Measurements from ENCODE around the gene FMN2.
A peak's percentile ranks its signal among the peaks of the same experiment; 100 is the strongest.
"Not testable (repeated sequence)": the region's sequence is repeated elsewhere in the genome, so short reads cannot be mapped to it uniquely, and the experiment has no call there.

Gene FMN2

GRCh38 chr1:240282061-240282830 is 190.6 kb downstream of the FMN2 start:
- no peak for DNase-seq (ENCODE audit: low read depth)
- no peak overlapping the region for H3K4me3 ChIP-seq (ENCODE audit: low read depth, low read length)

DNA sequence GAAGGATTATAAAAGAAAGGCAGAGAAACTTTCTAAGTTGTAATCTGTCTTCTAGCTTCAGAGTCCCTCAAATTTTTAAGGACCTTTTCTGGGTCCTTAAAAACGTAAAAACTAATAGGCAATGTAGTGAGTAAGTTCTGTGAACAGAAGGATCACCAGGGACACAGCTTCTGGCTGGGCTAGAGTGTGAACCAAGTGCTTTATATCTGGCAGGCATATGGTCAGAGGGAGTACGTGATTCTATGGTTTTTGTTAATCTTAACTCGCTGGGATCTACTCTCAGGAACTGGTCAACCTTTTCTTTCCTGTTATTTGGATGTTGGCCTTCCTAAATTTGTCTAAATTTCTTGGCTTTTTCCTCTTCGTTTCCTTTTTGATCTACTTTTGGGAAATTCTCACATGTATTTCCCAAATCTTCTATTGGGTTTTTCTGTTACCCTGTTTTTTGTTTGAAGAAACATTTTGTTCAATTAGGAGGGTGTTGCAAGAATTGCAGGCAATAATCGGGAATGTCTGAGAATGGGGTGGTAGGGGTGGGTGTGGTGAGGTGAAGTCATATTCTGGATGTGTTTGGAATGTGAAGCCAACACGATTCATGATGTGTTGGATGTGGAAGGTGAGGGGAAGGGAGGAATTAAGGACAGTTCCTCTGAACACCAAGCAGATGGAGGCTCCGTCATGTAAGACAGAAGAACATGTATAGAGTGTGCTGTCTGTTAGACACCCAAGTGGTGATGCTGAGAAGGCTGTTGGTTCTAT is 193.2 kb downstream of the FMN2 start:
- no peak for DNase-seq (ENCODE audit: low read depth)
- H3K4me3 ChIP-seq (ENCODE audit: low read depth, low read length) = no peak overlapping the region

DNA sequence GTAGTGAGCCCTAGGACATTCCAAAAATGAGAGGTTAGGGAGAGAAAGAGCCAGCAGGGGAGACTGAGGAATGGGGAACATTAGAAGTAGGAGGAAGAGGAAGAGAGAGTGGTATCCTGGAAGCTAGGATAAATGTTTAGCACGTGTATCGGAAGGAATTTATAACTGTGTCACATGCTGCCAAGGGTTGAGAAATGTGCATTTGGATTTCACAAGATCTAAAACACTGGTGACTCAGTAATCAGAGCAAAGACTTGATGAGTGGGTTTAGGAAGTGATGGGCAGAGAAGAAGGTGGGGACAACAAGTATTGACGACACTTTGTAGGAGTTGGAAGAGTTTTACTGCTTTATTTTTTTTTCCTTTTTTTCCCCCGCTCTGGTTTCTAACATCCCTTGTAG is 193.9 kb downstream of the FMN2 start:
- H3K4me3 ChIP-seq (ENCODE audit: low read depth, low read length) = no peak overlapping the region
- DNase-seq (ENCODE audit: low read depth) = peak; percentile 87

- DNase-seq (ENCODE audit: low read depth) = no peak
- no peak overlapping the region for H3K4me3 ChIP-seq (ENCODE audit: low read depth, low read length)
Measured at GRCh38 chr1:240287722-240288121, 196.0 kb downstream of the FMN2 start.

- no peak for DNase-seq (ENCODE audit: low read depth)
- H3K4me3 ChIP-seq (ENCODE audit: low read depth, low read length) = no peak overlapping the region
Measured at GRCh38 chr1:240293706-240294105, 202.0 kb downstream of the FMN2 start.

GRCh38 chr1:240294566-240294965 is 202.9 kb downstream of the FMN2 start:
- DNase-seq (ENCODE audit: low read depth) = peak; percentile 41

DNA sequence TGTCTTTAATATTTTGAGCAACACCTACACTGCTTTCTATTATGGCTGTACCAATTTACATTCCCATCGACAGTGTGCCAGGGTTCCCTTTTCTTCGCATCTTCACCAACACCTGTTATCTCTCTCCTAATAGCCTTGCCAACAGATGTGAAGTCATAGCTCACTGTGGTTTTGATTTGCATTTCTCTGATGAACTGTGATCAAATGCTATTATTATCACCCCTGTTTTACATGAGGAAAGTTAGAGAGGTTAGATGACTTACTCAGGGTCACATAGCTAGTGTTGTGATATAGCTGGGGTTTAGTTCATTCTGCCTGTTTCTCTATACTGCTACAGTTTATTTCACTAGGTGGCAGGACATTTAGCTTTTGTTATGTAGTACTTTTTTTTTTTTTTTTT is 204.1 kb downstream of the FMN2 start:
- no peak for DNase-seq (ENCODE audit: low read depth)
- no peak overlapping the region for H3K4me3 ChIP-seq (ENCODE audit: low read depth, low read length)

More at GRCh38 chr1:240294566-240294965, 202.9 kb downstream of the FMN2 start:
- no peak overlapping the region for H3K4me3 ChIP-seq (ENCODE audit: low read depth, low read length)

DNA sequence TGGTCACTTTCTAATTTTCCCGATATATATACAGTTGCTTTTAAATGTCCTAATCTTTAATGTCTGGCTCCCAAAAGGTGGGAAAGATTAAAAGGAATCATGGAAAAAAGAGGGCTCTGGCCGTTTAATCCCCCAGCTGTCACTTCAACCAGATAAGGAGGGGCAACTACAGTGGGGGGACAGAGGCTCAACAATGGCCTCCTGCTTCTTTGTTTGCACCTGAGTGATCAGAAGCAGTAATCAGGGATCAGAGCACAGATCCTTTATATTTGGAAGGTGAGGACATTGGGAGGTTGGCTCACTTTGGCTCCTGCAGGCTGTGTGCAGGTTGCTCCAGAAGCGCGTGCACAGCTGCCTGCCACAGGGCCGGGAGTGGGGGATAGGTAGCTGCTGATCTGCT is 212.8 kb downstream of the FMN2 start:
- DNase-seq (ENCODE audit: low read depth) = no peak
- no peak overlapping the region for H3K4me3 ChIP-seq (ENCODE audit: low read depth, low read length)

GRCh38 chr1:240306673-240307072 is 215.0 kb downstream of the FMN2 start:
- no peak overlapping the region for H3K4me3 ChIP-seq (ENCODE audit: low read depth, low read length)
- no peak for DNase-seq (ENCODE audit: low read depth)

- DNase-seq (ENCODE audit: low read depth) = no peak
- H3K4me3 ChIP-seq (ENCODE audit: low read depth, low read length) = no peak overlapping the region
Measured at GRCh38 chr1:240308096-240308495, 216.4 kb downstream of the FMN2 start.

DNA sequence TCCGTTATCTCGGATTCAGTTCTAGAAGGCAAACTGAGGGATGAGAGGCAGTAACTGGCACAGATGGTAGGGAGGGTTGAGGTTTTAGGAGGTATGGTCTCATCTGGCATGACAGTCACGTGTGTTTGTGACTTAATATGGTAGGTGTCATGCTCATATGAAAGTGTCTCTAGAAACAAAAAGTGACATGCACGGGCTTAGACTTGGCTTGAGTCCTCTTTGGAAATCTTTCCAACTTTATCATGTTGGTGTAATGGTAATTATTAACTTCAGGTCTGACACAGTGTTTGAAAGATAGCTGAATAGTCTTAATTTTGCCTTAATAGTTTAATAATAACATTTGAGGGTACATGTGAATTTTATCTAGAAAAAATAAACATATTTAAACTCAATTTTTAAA is 218.1 kb downstream of the FMN2 start:
- H3K4me3 ChIP-seq (ENCODE audit: low read depth, low read length) = no peak overlapping the region
- DNase-seq (ENCODE audit: low read depth) = no peak

GRCh38 chr1:240310226-240310925 is 218.7 kb downstream of the FMN2 start:
- no peak overlapping the region for H3K4me3 ChIP-seq (ENCODE audit: low read depth, low read length)
- peak; percentile 53 for DNase-seq (ENCODE audit: low read depth)

DNA sequence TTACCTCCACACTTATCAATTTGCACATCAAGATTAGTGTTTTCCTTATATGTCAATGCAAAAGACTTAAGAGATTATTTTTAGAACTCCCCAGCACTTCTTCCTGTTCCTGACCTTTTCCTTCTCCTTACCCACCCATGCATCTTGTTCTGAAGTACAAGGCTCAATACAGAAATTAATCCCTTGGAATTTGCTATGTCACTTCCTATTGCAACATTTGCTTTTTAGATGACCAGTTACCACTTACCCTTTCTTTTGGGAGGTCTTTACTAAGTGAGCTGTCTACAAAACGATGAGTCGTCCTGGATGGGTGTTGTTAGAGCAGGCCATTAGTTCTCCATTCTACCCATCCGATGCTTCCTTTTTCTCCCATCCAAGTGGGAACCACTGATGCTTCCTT is 221.2 kb downstream of the FMN2 start:
- DNase-seq (ENCODE audit: low read depth) = peak; percentile 97

DNA sequence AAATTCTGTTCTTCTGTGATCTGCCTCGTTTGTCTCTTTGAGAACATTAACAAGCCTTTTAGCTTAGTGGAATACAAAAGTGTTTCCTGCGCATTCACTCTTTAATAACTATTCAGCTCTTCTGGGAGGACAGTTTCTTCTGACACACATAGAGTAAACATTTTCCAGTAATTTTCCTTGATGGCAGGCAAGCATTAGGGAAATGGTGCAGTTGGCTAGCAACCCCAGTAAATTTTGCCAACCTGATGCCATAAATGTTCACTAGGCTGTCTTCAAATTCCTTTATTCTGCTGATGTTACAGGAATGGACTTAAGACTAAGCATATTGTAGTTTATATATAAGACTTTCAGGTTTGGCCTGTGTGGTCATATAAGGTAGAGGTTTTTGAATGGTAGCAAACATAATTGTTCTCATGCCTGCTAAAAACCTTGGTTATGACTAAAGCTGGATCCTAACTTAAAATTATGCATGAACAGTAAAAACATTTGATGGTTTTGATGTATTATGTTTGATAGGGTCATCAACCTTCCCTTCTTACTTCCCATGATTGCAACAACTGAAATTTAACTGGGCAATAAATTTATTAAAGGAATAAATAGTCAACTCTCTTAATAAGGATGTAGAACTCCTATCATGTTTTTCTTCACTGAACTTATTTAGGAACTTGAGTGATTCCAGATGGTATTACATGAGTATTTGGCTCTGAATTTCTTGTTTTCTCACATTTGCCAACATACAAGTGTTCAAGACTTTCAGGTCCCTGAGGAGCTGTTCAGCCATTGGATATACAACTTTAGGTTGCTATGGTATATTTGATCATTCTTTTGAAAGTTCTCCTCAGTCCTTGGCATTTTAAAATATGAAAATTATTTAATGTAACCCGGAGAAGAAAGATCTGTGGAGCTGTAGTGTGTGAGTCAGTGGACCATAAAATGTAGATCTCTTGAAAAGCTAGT is 223.4 kb downstream of the FMN2 start:
- peak; percentile 52 for DNase-seq (ENCODE audit: low read depth)
- H3K4me3 ChIP-seq (ENCODE audit: low read depth, low read length) = no peak overlapping the region

More for the DNA sequence above, 221.2 kb downstream of the FMN2 start:
- no peak overlapping the region for H3K4me3 ChIP-seq (ENCODE audit: low read depth, low read length)

GRCh38 chr1:240319998-240320397 is 228.3 kb downstream of the FMN2 start:
- no peak for DNase-seq (ENCODE audit: low read depth)
- H3K4me3 ChIP-seq (ENCODE audit: low read depth, low read length) = no peak overlapping the region

- H3K4me3 ChIP-seq (ENCODE audit: low read depth, low read length) = no peak overlapping the region
- no peak for DNase-seq (ENCODE audit: low read depth)
Measured at GRCh38 chr1:240320659-240321058, 229.0 kb downstream of the FMN2 start.

- no peak for DNase-seq (ENCODE audit: low read depth)
Measured at GRCh38 chr1:240322943-240323342, 231.3 kb downstream of the FMN2 start.

DNA sequence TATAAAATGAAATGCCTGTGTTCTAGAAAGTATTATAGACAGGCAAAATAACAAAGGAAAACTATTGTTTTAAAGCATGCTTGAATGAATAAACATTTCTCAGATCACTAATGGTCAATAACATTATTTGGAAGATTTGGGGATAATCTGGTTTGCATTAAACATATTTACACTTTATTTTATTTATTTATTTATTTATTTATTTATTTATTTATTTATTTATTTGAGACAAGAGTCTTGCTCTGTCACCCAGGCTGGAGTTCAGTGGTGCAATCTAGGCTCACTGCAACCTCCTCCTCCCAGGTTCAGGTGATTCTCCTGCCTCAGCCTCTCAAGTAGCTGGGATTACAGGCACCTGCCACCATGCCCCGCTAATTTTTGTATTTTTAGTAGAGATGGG is 236.7 kb downstream of the FMN2 start:
- not testable (repeated sequence) for H3K4me3 ChIP-seq (ENCODE audit: low read depth, low read length); DNase-seq (ENCODE audit: low read depth)

More at GRCh38 chr1:240322943-240323342, 231.3 kb downstream of the FMN2 start:
- H3K4me3 ChIP-seq (ENCODE audit: low read depth, low read length) = no peak overlapping the region

DNA sequence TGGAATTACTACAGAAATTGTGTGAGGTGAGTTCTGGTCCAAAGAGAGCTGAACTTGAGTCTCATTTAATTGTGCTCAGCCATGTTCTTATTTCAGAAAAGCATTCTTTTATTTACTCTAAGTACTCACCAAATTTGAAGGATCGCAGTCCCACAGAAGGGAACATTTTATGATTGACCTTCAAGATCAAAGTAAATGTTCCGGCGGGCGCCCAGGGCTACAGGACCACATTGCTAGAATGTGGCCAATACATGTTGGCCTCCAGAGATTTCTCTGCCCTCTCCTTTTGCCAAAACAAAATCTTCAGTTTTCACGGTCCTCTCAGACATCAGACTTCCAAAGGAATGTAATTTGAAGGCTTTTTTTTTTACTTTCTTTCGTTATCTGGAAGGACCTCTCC is 237.8 kb downstream of the FMN2 start:
- H3K4me3 ChIP-seq (ENCODE audit: low read depth, low read length) = no peak overlapping the region
- no peak for DNase-seq (ENCODE audit: low read depth)
